ENCODE data around the gene USP4.
"Not testable (repeated sequence)": the region's sequence is repeated elsewhere in the genome, so short reads cannot be mapped to it uniquely, and the experiment has no call there.

The USP4 gene

GRCh38 chr3:49253512-49253911, 86.3 kb downstream of the USP4 start:
- Mint-ChIP-seq H3K27me3 (peaks cover 17% of the 10 kb centered on the region), H3K4me1 (no peaks in the 10 kb centered on the region), H3K27ac (ENCODE audit: low read depth) (no peak overlapping the region), H3K9me3 (no peaks in the 10 kb centered on the region), H3K4me3 (no peak overlapping the region), H3K36me3 (ENCODE audit: insufficient read depth) (no peaks in the 10 kb centered on the region)
- ATAC-seq (replicated peaks; ENCODE audit: extremely low read depth, poor library complexity, severe bottlenecking) (no peak), DNase-seq (ENCODE audit: low spot score in 2 of 2) (no peak)

GRCh38 chr3:49248840-49249227, 91.0 kb downstream of the USP4 start:
- no peak for ATAC-seq (replicated peaks; ENCODE audit: extremely low read depth, poor library complexity, severe bottlenecking)
- Mint-ChIP-seq H3K4me3 (no peak overlapping the region), H3K9me3 (no peaks in the 10 kb centered on the region), H3K36me3 (ENCODE audit: insufficient read depth) (no peaks in the 10 kb centered on the region), H3K27ac (ENCODE audit: low read depth) (no peak overlapping the region), H3K4me1 (no peaks in the 10 kb centered on the region), H3K27me3 (peaks cover 17% of the 10 kb centered on the region)
- DNase-seq (ENCODE audit: low spot score in 2 of 2), result no peak

- ATAC-seq (replicated peaks; ENCODE audit: extremely low read depth, poor library complexity, severe bottlenecking), result no peak
- Mint-ChIP-seq H3K4me3 (no peak overlapping the region), H3K36me3 (ENCODE audit: insufficient read depth) (no peaks in the 10 kb centered on the region), H3K9me3 (no peaks in the 10 kb centered on the region), H3K27ac (ENCODE audit: low read depth) (no peak overlapping the region), H3K27me3 (peaks cover 10% of the 10 kb centered on the region), H3K4me1 (no peaks in the 10 kb centered on the region)
- DNase-seq (ENCODE audit: low spot score in 2 of 2), result no peak
Measured at GRCh38 chr3:49244581-49245205, 95.2 kb downstream of the USP4 start.

GRCh38 chr3:49240091-49240490, 99.8 kb downstream of the USP4 start:
- H3K9me3 Mint-ChIP-seq; ATAC-seq (replicated peaks; ENCODE audit: extremely low read depth, poor library complexity, severe bottlenecking); H3K4me3 Mint-ChIP-seq; H3K27ac Mint-ChIP-seq (ENCODE audit: low read depth); H3K36me3 Mint-ChIP-seq (ENCODE audit: insufficient read depth); DNase-seq (ENCODE audit: low spot score in 2 of 2); H3K4me1 Mint-ChIP-seq: not testable (repeated sequence)
- H3K27me3 Mint-ChIP-seq, result peaks cover 10% of the 10 kb centered on the region

GRCh38 chr3:49238274-49239127, 101.4 kb downstream of the USP4 start:
- Mint-ChIP-seq H3K27ac (ENCODE audit: low read depth) (no peak overlapping the region), H3K4me3 (no peak overlapping the region), H3K9me3 (peaks cover 6% of the 10 kb centered on the region), H3K4me1 (no peaks in the 10 kb centered on the region), H3K36me3 (ENCODE audit: insufficient read depth) (no peaks in the 10 kb centered on the region), H3K27me3 (peaks cover 10% of the 10 kb centered on the region)
- ATAC-seq (replicated peaks; ENCODE audit: extremely low read depth, poor library complexity, severe bottlenecking) (no peak), DNase-seq (ENCODE audit: low spot score in 2 of 2) (no peak)

GRCh38 chr3:49237344-49237743, 102.5 kb downstream of the USP4 start:
- ATAC-seq (replicated peaks; ENCODE audit: extremely low read depth, poor library complexity, severe bottlenecking) (no peak), DNase-seq (ENCODE audit: low spot score in 2 of 2) (no peak)
- H3K9me3 Mint-ChIP-seq, result peaks cover 11% of the 10 kb centered on the region
- peaks cover 10% of the 10 kb centered on the region for H3K27me3 Mint-ChIP-seq
- H3K36me3 Mint-ChIP-seq (ENCODE audit: insufficient read depth), result no peaks in the 10 kb centered on the region
- no peak overlapping the region for H3K4me3 Mint-ChIP-seq
- no peaks in the 10 kb centered on the region for H3K4me1 Mint-ChIP-seq
- no peak overlapping the region for H3K27ac Mint-ChIP-seq (ENCODE audit: low read depth)

GRCh38 chr3:49236226-49236625, 103.6 kb downstream of the USP4 start:
- H3K27me3 Mint-ChIP-seq, result peaks cover 12% of the 10 kb centered on the region
- peaks cover 11% of the 10 kb centered on the region for H3K9me3 Mint-ChIP-seq
- no peak for DNase-seq (ENCODE audit: low spot score in 2 of 2)
- H3K4me3 Mint-ChIP-seq, result no peak overlapping the region
- no peaks in the 10 kb centered on the region for H3K4me1 Mint-ChIP-seq
- H3K27ac Mint-ChIP-seq (ENCODE audit: low read depth), result no peak overlapping the region
- H3K36me3 Mint-ChIP-seq (ENCODE audit: insufficient read depth), result no peaks in the 10 kb centered on the region
- ATAC-seq (replicated peaks; ENCODE audit: extremely low read depth, poor library complexity, severe bottlenecking), result no peak

- not testable (repeated sequence) for H3K4me3 Mint-ChIP-seq; ATAC-seq (replicated peaks; ENCODE audit: extremely low read depth, poor library complexity, severe bottlenecking); H3K36me3 Mint-ChIP-seq (ENCODE audit: insufficient read depth); DNase-seq (ENCODE audit: low spot score in 2 of 2); H3K27ac Mint-ChIP-seq (ENCODE audit: low read depth); H3K4me1 Mint-ChIP-seq
- peaks cover 32% of the 10 kb centered on the region for H3K27me3 Mint-ChIP-seq
- peaks cover 19% of the 10 kb centered on the region for H3K9me3 Mint-ChIP-seq
Measured at GRCh38 chr3:49228817-49229216, 111.0 kb downstream of the USP4 start.

Data from central memory CD8-positive, alpha-beta T cell (primary cell).